GM18499 (cell line): ENCODE data around the gene IQGAP3.

Source experiments
- ATAC-seq: cut with Tn5 transposase; IDR thresholded peaks from one replicate; pipeline ENCODE4 v1.9.1; 2021; ENCODE audit warnings: moderate number of reproducible peaks; ENCODE audit not compliant: insufficient read depth, unreplicated experiment

The IQGAP3 gene

GRCh38 chr1:156499842-156500542 is 72.4 kb downstream of the IQGAP3 start:
- no peak for ATAC-seq

GRCh38 chr1:156499194-156499841 is 73.0 kb downstream of the IQGAP3 start:
- no peak for ATAC-seq

GRCh38 chr1:156498432-156499193 is 73.8 kb downstream of the IQGAP3 start:
- no peak for ATAC-seq

GRCh38 chr1:156497743-156498431 is 74.5 kb downstream of the IQGAP3 start:
- no peak for ATAC-seq

GRCh38 chr1:156497078-156497742 is 75.2 kb downstream of the IQGAP3 start:
- no peak for ATAC-seq

GRCh38 chr1:156496211-156496761 is 76.1 kb downstream of the IQGAP3 start:
- ATAC-seq: no peak

GRCh38 chr1:156495401-156496140 is 76.8 kb downstream of the IQGAP3 start:
- ATAC-seq: no peak

GRCh38 chr1:156494309-156494895 is 78.0 kb downstream of the IQGAP3 start:
- no peak for ATAC-seq

GRCh38 chr1:156493742-156494141 is 78.6 kb downstream of the IQGAP3 start:
- no peak for ATAC-seq

- ATAC-seq: no peak
Observed at GRCh38 chr1:156493154-156493631, 79.2 kb downstream of the IQGAP3 start.

GRCh38 chr1:156492591-156493080 is 79.7 kb downstream of the IQGAP3 start:
- ATAC-seq: no peak

GRCh38 chr1:156492013-156492590 is 80.3 kb downstream of the IQGAP3 start:
- ATAC-seq: no peak

- ATAC-seq: no peak
Observed at GRCh38 chr1:156491151-156491949, 81.0 kb downstream of the IQGAP3 start.

GRCh38 chr1:156490401-156491032 is 81.8 kb downstream of the IQGAP3 start:
- ATAC-seq: no peak

GRCh38 chr1:156489935-156490293 is 82.5 kb downstream of the IQGAP3 start:
- no peak for ATAC-seq

- ATAC-seq: no peak
Observed at GRCh38 chr1:156489166-156489934, 83.0 kb downstream of the IQGAP3 start.
